IMR-90 (cell line): Measurements from ENCODE around the gene CPLX1. TPM values are rescaled to one million over a fixed set of nuclear protein-coding genes. Genes with fewer than 3 reads are reported as not detected.

Source experiments
- ATAC-seq: fragments of 200-7000 bp; cut with Tn5 transposase; 2 replicates; pipeline ENCODE4 v1.9.1; 2020; ENCODE audit warnings: low read depth, mild to moderate bottlenecking, moderate library complexity
- BruUV-seq: library from RNA; stranded (reverse); fragments of 400-500 nt; replicated peaks from 2 replicates; lab custom pipeline; 2021; lab: Mats Ljungman, UMichigan
- CTCF ChIA-PET: fragments of 300-600 bp; formaldehyde crosslinking; extraction: SDS; loops from one replicate; lab custom pipeline; 2021; ENCODE audit warnings: antibody characterized with exemption; lab: Yijun Ruan, JAX
- POLR2A ChIA-PET: fragments of 300-600 bp; sonication (Branson Sonifier 250); formaldehyde crosslinking; loops from one replicate; lab custom pipeline; 2022; ENCODE audit warnings: antibody characterized with exemption; ENCODE audit not compliant: unreplicated experiment; lab: Charles Lee
- DNase-seq: peaks from one replicate; pipeline ENCODE4 v3.0.0; 2013
- H2AFZ ChIP-seq: replicated peaks from 2 replicates; pipeline ENCODE3; 2013; ENCODE audit warnings: low read length, mild to moderate bottlenecking; ENCODE audit not compliant: poor library complexity
- H2AK5ac ChIP-seq: 2 replicates; pipeline ENCODE4 v1.6.1; 2013; ENCODE audit warnings: low read depth, low read length, inconsistent platforms
- H2AK9ac ChIP-seq: replicated peaks from 2 replicates; pipeline ENCODE3; 2013; ENCODE audit warnings: mild to moderate bottlenecking, low read depth, low read length, moderate library complexity; ENCODE audit not compliant: poor library complexity
- H2BK120ac ChIP-seq: 2 replicates; pipeline ENCODE4 v1.6.1; 2013; ENCODE audit warnings: low read depth, low read length, inconsistent platforms
- H2BK15ac ChIP-seq: 3 replicates; pipeline ENCODE4 v1.6.1; 2013; ENCODE audit warnings: low read depth, low read length, inconsistent platforms
- H2BK20ac ChIP-seq: 2 replicates; pipeline ENCODE4 v1.6.1; 2013; ENCODE audit warnings: low read depth, mild to moderate bottlenecking, inconsistent platforms, low read length, moderate library complexity
- H2BK5ac ChIP-seq: 2 replicates; pipeline ENCODE4 v1.6.1; 2013; ENCODE audit warnings: mild to moderate bottlenecking, low read depth, low read length, inconsistent platforms; ENCODE audit not compliant: poor library complexity, severe bottlenecking
- H3K14ac ChIP-seq: replicated peaks from 2 replicates; pipeline ENCODE4 v1.6.1; 2013; ENCODE audit warnings: low read depth, low read length, inconsistent platforms
- H3K18ac ChIP-seq: 2 replicates; pipeline ENCODE4 v1.6.1; 2013; ENCODE audit warnings: low read depth, low read length, control low read depth
- H3K23ac ChIP-seq: 2 replicates; pipeline ENCODE4 v1.6.1; 2013; ENCODE audit warnings: low read depth, low read length, inconsistent platforms
- H3K27ac ChIP-seq: 2 replicates; pipeline ENCODE4 v1.5.1; 2013; ENCODE audit warnings: mild to moderate bottlenecking, control low read depth, low read length; ENCODE audit not compliant: insufficient read depth
- H3K27me3 ChIP-seq: 2 replicates; pipeline ENCODE4 v1.6.1; 2013; ENCODE audit warnings: low read length; ENCODE audit not compliant: control insufficient read depth, insufficient read depth
- H3K36me3 ChIP-seq: 2 replicates; pipeline ENCODE4 v1.6.1; 2013; ENCODE audit warnings: low read length, mixed read lengths; ENCODE audit not compliant: control insufficient read depth, insufficient read depth
- H3K4ac ChIP-seq: 2 replicates; pipeline ENCODE4 v1.6.1; 2013; ENCODE audit warnings: low read depth, low read length, inconsistent platforms
- H3K4me1 ChIP-seq: 2 replicates; pipeline ENCODE4 v1.6.1; 2013; ENCODE audit warnings: low read length, mixed read lengths; ENCODE audit not compliant: control insufficient read depth, insufficient read depth
- H3K4me2 ChIP-seq: 2 replicates; pipeline ENCODE4 v1.6.1; 2013; ENCODE audit warnings: low read depth, mild to moderate bottlenecking, control low read depth, low read length, moderate library complexity
- H3K4me3 ChIP-seq: 2 replicates; pipeline ENCODE4 v1.5.1; 2013; ENCODE audit warnings: low read depth, mild to moderate bottlenecking, control low read depth, low read length, moderate library complexity; ENCODE audit not compliant: insufficient read depth
- H3K56ac ChIP-seq: 2 replicates; pipeline ENCODE4 v1.6.1; 2013; ENCODE audit warnings: low read length, inconsistent platforms; ENCODE audit not compliant: insufficient read depth; ENCODE audit errors: extremely low read depth
- H3K79me1 ChIP-seq, 2 experiments: 2 replicates each; pipeline ENCODE4 v1.6.1; 2013; ENCODE audit warnings: low read length in 2 of 2, inconsistent platforms in 1 of 2, low read depth in 1 of 2
- H3K9ac ChIP-seq: 2 replicates; pipeline ENCODE4 v1.6.1; 2013; ENCODE audit warnings: low read depth, low read length, control low read depth
- H3K9me1 ChIP-seq: 2 replicates; pipeline ENCODE4 v1.6.1; 2013; ENCODE audit warnings: low read length, inconsistent platforms; ENCODE audit not compliant: insufficient read depth
- H3K9me3 ChIP-seq: 2 replicates; pipeline ENCODE4 v1.6.1; 2013; ENCODE audit warnings: low read length; ENCODE audit not compliant: control insufficient read depth, insufficient read depth
- H4K20me1 ChIP-seq: 2 replicates; pipeline ENCODE4 v1.6.1; 2013; ENCODE audit warnings: low read length, inconsistent platforms; ENCODE audit not compliant: insufficient read depth
- H4K5ac ChIP-seq: 2 replicates; pipeline ENCODE4 v1.6.1; 2013; ENCODE audit warnings: mild to moderate bottlenecking, low read depth, low read length, control low read depth
- H4K8ac ChIP-seq, 2 experiments: 2 replicates each; pipeline ENCODE4 v1.6.1; 2013; ENCODE audit warnings: low read depth in 2 of 2, low read length in 2 of 2, control low read depth in 1 of 2, inconsistent platforms in 1 of 2
- H4K91ac ChIP-seq: 2 replicates; pipeline ENCODE4 v1.6.1; 2013; ENCODE audit warnings: low read depth, low read length, inconsistent platforms; ENCODE audit not compliant: insufficient read depth
- BHLHE40 ChIP-seq: fragments of 150-350 bp; IDR thresholded peaks from 2 replicates; pipeline ENCODE4 v1.6.1; 2016; ENCODE audit warnings: mild to moderate bottlenecking, low read depth, low read length
- CEBPB ChIP-seq: IDR thresholded peaks from 2 replicates; pipeline ENCODE4 v1.6.1; 2012; ENCODE audit warnings: low read depth, low read length, improper control_type of control experiment
- CHD1 ChIP-seq: IDR thresholded peaks from 2 replicates; pipeline ENCODE4 v1.6.1; 2012; ENCODE audit warnings: low read depth, low read length, improper control_type of control experiment
- MAFK ChIP-seq: IDR thresholded peaks from 2 replicates; pipeline ENCODE4 v1.6.1; 2012; ENCODE audit warnings: low read depth, low read length, improper control_type of control experiment
- MAZ ChIP-seq: IDR thresholded peaks from 2 replicates; pipeline ENCODE4 v1.6.1; 2012; ENCODE audit warnings: low read depth, mild to moderate bottlenecking, low read length, improper control_type of control experiment, moderate library complexity, borderline replicate concordance
- NFE2L2 ChIP-seq: fragments of 150-350 bp; IDR thresholded peaks from 2 replicates; pipeline ENCODE4 v1.6.1; 2016; ENCODE audit warnings: low read depth, mild to moderate bottlenecking, low read length
- RAD21 ChIP-seq: IDR thresholded peaks from 2 replicates; pipeline ENCODE4 v1.6.1; 2012; ENCODE audit warnings: low read length, improper control_type of control experiment
- RCOR1 ChIP-seq: IDR thresholded peaks from 2 replicates; pipeline ENCODE4 v1.6.1; 2012; ENCODE audit warnings: mild to moderate bottlenecking, low read length, improper control_type of control experiment; ENCODE audit not compliant: insufficient replicate concordance
- RFX5 ChIP-seq: IDR thresholded peaks from 2 replicates; pipeline ENCODE4 v1.8.0; 2012; ENCODE audit warnings: low read depth, mild to moderate bottlenecking, low read length, moderate library complexity
- SMC3 ChIP-seq: fragments of 150-350 bp; IDR thresholded peaks from 2 replicates; pipeline ENCODE4 v1.6.1; 2016; ENCODE audit warnings: low read depth, mild to moderate bottlenecking, antibody characterized with exemption, low read length, moderate library complexity
- WGBS, 2 experiments: methylation state at CpG; one replicate each; pipeline versions ENCODE4 v1.1.5 to v1.1.7; 2013; ENCODE audit warnings: missing lambda C conversion rate in 2 of 2; ENCODE audit not compliant: insufficient read length in 1 of 2; ENCODE audit errors: extremely low coverage in 2 of 2; 5-methylcytosine and 5-hydroxymethylcytosine counted together
- dilution Hi-C: fragments of 300-500 bp; cut with HindIII; formaldehyde crosslinking; loops from one replicate; pipeline ENCODE4 v1.14.3; 2018; ENCODE audit warnings: low sequenced_read_pairs; ENCODE audit not compliant: unreplicated experiment
- in situ Hi-C: fragments of 300-500 bp; cut with MboI; formaldehyde crosslinking; loops from 3 replicates; pipeline ENCODE4 v1.14.3; 2019; ENCODE audit warnings: low sequenced_read_pairs, inconsistent platforms, mixed read lengths
- intact Hi-C: fragments of 100-400 bp; cut with micrococcal nuclease; formaldehyde crosslinking; loops from 2 replicates; pipeline ENCODE4 v1.10.0; 2022
- polyA plus RNA-seq, 3 experiments: library from polyadenylated mRNA; depleted of rRNA; stranded (reverse); fragments of >200 nt; gene quantifications; 2 replicates each; pipeline ENCODE4 v1.2.3, GENCODE V29; 2012; ENCODE audit warnings: low replicate concordance in 1 of 3
- total RNA-seq: library from RNA; depleted of rRNA; stranded (reverse); fragments of >200 nt; gene quantifications from 2 replicates; pipeline ENCODE4 v1.2.3, GENCODE V29; 2012
- TF ChIP-seq, protein P1 (sequence below): fragments of 150-350 bp; IDR thresholded peaks from 2 replicates; pipeline ENCODE4 v1.6.1; 2017; ENCODE audit warnings: mild to moderate bottlenecking, antibody characterized with exemption, low read length, low read depth
- TF ChIP-seq, protein P2 (sequence below): conservative IDR thresholded peaks from 2 replicates; pipeline ENCODE4 v1.5.1; 2012; ENCODE audit warnings: mild to moderate bottlenecking, low read depth, low read length, improper control_type of control experiment
- TF ChIP-seq, protein P3 (sequence below): fragments of 150-350 bp; IDR thresholded peaks from 2 replicates; pipeline ENCODE4 v1.6.1; 2016; ENCODE audit warnings: low read depth, mild to moderate bottlenecking, low read length, moderate library complexity, borderline replicate concordance

CPLX1 gene
- total and polyA plus RNA-seq, 2 of the 4 experiments (the other 2 are of a cell fraction): 0.05 TPM; not detected in 1

- CTCF ChIA-PET: no interaction called here
- dilution Hi-C loops: no loop called here
- H3K4me2 ChIP-seq: no peak overlapping the region
Observed at GRCh38 chr4:786074-786741, 39.7 kb downstream of the CPLX1 start.

More at GRCh38 chr4:786074-786741, 39.7 kb downstream of the CPLX1 start:
- Histone ChIP-seq H3K4me1 (peaks cover 5% of the 10 kb centered on the region), H3K4ac (no peak overlapping the region), H3K79me1 (0 out of 4 replicates have a peak, but pooled peaks cover 0 to 3% of the 10 kb centered on the region in 2 experiments), H3K27me3 (peaks cover 47% of the 10 kb centered on the region), H4K8ac (no peak overlapping the region), H4K91ac (no peak overlapping the region), H3K23ac (no peak overlapping the region), H3K9ac (no peak overlapping the region), H3K27ac (no peak overlapping the region), H2BK20ac (no peak overlapping the region), H2BK15ac (no peak overlapping the region), H3K14ac (no peak overlapping the region), H3K9me3 (no peaks in the 10 kb centered on the region), H3K36me3 (no peaks in the 10 kb centered on the region), H2AK9ac (no peak overlapping the region), H3K18ac (no peak overlapping the region), H4K20me1 (no peaks in the 10 kb centered on the region; the same call in 1 of the 2 replicates), H3K9me1 (peaks cover 3% of the 10 kb centered on the region; the same call in 1 of the 2 replicates), H3K56ac (no peak overlapping the region), H4K5ac (no peak overlapping the region), H2BK120ac (no peak overlapping the region), H2BK5ac (no peak overlapping the region), H3K4me3 (no peak overlapping the region), H2AK5ac (no peak overlapping the region), H2AFZ (peak overlapping the region; percentile 32)
- intact Hi-C loops (loop anchor here (10.0 kb wide), 1 partner anchor 149 kb away; the partner anchor contains the start of genes GAK and TMEM175), in situ Hi-C loops (no loop called here)
- 15% methylated on average over 21 of the region's 72 CpGs; no CpG with 5 or more reads in 1 of the 2 experiments for WGBS, 2 experiments
- no peak for DNase-seq
- TF ChIP-seq MAZ (no peak), RFX5 (no peak), BHLHE40 (no peak), RAD21 (no peak), RCOR1 (no peak), MAFK (no peak), CHD1 (no peak), NFE2L2 (no peak), CEBPB (no peak), SMC3 (no peak)
- TF ChIP-seq, protein P1, sequence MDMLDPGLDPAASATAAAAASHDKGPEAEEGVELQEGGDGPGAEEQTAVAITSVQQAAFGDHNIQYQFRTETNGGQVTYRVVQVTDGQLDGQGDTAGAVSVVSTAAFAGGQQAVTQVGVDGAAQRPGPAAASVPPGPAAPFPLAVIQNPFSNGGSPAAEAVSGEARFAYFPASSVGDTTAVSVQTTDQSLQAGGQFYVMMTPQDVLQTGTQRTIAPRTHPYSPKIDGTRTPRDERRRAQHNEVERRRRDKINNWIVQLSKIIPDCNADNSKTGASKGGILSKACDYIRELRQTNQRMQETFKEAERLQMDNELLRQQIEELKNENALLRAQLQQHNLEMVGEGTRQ: no peak
- TF ChIP-seq, protein P2, sequence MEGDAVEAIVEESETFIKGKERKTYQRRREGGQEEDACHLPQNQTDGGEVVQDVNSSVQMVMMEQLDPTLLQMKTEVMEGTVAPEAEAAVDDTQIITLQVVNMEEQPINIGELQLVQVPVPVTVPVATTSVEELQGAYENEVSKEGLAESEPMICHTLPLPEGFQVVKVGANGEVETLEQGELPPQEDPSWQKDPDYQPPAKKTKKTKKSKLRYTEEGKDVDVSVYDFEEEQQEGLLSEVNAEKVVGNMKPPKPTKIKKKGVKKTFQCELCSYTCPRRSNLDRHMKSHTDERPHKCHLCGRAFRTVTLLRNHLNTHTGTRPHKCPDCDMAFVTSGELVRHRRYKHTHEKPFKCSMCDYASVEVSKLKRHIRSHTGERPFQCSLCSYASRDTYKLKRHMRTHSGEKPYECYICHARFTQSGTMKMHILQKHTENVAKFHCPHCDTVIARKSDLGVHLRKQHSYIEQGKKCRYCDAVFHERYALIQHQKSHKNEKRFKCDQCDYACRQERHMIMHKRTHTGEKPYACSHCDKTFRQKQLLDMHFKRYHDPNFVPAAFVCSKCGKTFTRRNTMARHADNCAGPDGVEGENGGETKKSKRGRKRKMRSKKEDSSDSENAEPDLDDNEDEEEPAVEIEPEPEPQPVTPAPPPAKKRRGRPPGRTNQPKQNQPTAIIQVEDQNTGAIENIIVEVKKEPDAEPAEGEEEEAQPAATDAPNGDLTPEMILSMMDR: no peak
- TF ChIP-seq, protein P3, sequence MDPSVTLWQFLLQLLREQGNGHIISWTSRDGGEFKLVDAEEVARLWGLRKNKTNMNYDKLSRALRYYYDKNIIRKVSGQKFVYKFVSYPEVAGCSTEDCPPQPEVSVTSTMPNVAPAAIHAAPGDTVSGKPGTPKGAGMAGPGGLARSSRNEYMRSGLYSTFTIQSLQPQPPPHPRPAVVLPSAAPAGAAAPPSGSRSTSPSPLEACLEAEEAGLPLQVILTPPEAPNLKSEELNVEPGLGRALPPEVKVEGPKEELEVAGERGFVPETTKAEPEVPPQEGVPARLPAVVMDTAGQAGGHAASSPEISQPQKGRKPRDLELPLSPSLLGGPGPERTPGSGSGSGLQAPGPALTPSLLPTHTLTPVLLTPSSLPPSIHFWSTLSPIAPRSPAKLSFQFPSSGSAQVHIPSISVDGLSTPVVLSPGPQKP: no peak
- ATAC-seq: no peak
- no TSS peak for BruUV-seq
- POLR2A ChIA-PET: no interaction called here
